Erythroblast (primary cell): ENCODE measurements around the gene FHL5.

Experiments used
- GATA1 ChIP-seq: IDR thresholded peaks from 2 replicates; pipeline ENCODE4 v1.6.1; 2011; ENCODE audit warnings: low read depth, mild to moderate bottlenecking, control low read depth, low read length, moderate library complexity
- POLR2A ChIP-seq: IDR thresholded peaks from 2 replicates; pipeline ENCODE4 v1.6.1; 2011; ENCODE audit warnings: mild to moderate bottlenecking, low read length

GRCh38 chr6:96582021-96582420 lies 19.1 kb downstream of the FHL5 start:
- TF ChIP-seq POLR2A = no peak
- no peak for TF ChIP-seq GATA1
